Loucy (cell line): ENCODE measurements around the gene STRN3.

Experiments
- H2AFZ ChIP-seq: fragments of 200-600 bp; sonication (generic); 2 replicates; pipeline ENCODE4 v1.6.0; 2016; ENCODE audit warnings: antibody characterized with exemption, mild to moderate bottlenecking, low read length, moderate library complexity
- H3F3A ChIP-seq: fragments of 200-600 bp; 2 replicates; pipeline ENCODE4 v1.6.0; 2016; ENCODE audit warnings: antibody characterized with exemption, low read depth, mild to moderate bottlenecking
- H3K27me3 ChIP-seq: fragments of 200-600 bp; sonication (generic); 2 replicates; pipeline ENCODE4 v1.6.1; 2014; ENCODE audit warnings: low read length, mild to moderate bottlenecking; ENCODE audit not compliant: insufficient read depth, poor library complexity, severe bottlenecking
- H3K36me3 ChIP-seq: fragments of 200-600 bp; sonication (generic); 2 replicates; pipeline ENCODE4 v1.6.1; 2016; ENCODE audit warnings: low read length; ENCODE audit not compliant: insufficient read depth
- H3K4me1 ChIP-seq: fragments of 200-600 bp; sonication (generic); 2 replicates; pipeline ENCODE4 v1.5.1; 2014; ENCODE audit warnings: low read length, mild to moderate bottlenecking; ENCODE audit not compliant: insufficient read depth, poor library complexity, severe bottlenecking
- H3K4me2 ChIP-seq: fragments of 200-600 bp; sonication (generic); 2 replicates; pipeline ENCODE4 v1.6.0; 2014; ENCODE audit warnings: antibody characterized with exemption, low read length, low read depth, mild to moderate bottlenecking; ENCODE audit not compliant: poor library complexity, severe bottlenecking
- H3K4me3 ChIP-seq: fragments of 200-600 bp; sonication (generic); 2 replicates; pipeline ENCODE4 v1.5.1; 2014; ENCODE audit warnings: low read length, mild to moderate bottlenecking, mixed read lengths; ENCODE audit not compliant: poor library complexity, severe bottlenecking
- H3K79me2 ChIP-seq: fragments of 200-600 bp; sonication (generic); 2 replicates; pipeline ENCODE4 v1.6.1; 2014; ENCODE audit warnings: low read length; ENCODE audit not compliant: insufficient read depth
- H3K9ac ChIP-seq: fragments of 200-600 bp; sonication (generic); 2 replicates; pipeline ENCODE4 v1.6.0; 2014; ENCODE audit warnings: mild to moderate bottlenecking, low read depth, low read length, moderate library complexity; ENCODE audit not compliant: poor library complexity, severe bottlenecking
- H3K9me2 ChIP-seq: fragments of 200-600 bp; sonication (generic); replicated peaks from 2 replicates; pipeline ENCODE4 v1.6.1; 2016; ENCODE audit warnings: low read depth, low read length, mixed read lengths
- H3K9me3 ChIP-seq: fragments of 200-600 bp; sonication (generic); 2 replicates; pipeline ENCODE4 v1.6.1; 2014; ENCODE audit warnings: mild to moderate bottlenecking, antibody characterized with exemption, low read length, low read depth; ENCODE audit not compliant: insufficient read depth
- H4K20me1 ChIP-seq: fragments of 200-600 bp; sonication (generic); 2 replicates; pipeline ENCODE4 v1.6.0; 2014; ENCODE audit warnings: antibody characterized with exemption, low read length, mild to moderate bottlenecking; ENCODE audit not compliant: insufficient read depth, poor library complexity, severe bottlenecking
- EZH2phosphoT487 ChIP-seq: fragments of 200-600 bp; IDR thresholded peaks from 2 replicates; pipeline ENCODE4 v1.6.1; 2018; ENCODE audit warnings: antibody characterized with exemption, mild to moderate bottlenecking, moderate library complexity, borderline replicate concordance
- TF ChIP-seq, protein P1 (sequence below): fragments of 200-600 bp; sonication (generic); conservative IDR thresholded peaks from 2 replicates; pipeline ENCODE4 v1.5.1; 2014; ENCODE audit warnings: mild to moderate bottlenecking, antibody characterized with exemption, low read length

Gene STRN3

GRCh38 chr14:30889244-30889594, 137.0 kb downstream of the STRN3 start:
- Histone ChIP-seq H3K36me3 (peaks cover 10% of the 10 kb centered on the region; the same call in 1 of the 2 replicates), H3K4me3 (no peak overlapping the region)
- TF ChIP-seq, protein P1, sequence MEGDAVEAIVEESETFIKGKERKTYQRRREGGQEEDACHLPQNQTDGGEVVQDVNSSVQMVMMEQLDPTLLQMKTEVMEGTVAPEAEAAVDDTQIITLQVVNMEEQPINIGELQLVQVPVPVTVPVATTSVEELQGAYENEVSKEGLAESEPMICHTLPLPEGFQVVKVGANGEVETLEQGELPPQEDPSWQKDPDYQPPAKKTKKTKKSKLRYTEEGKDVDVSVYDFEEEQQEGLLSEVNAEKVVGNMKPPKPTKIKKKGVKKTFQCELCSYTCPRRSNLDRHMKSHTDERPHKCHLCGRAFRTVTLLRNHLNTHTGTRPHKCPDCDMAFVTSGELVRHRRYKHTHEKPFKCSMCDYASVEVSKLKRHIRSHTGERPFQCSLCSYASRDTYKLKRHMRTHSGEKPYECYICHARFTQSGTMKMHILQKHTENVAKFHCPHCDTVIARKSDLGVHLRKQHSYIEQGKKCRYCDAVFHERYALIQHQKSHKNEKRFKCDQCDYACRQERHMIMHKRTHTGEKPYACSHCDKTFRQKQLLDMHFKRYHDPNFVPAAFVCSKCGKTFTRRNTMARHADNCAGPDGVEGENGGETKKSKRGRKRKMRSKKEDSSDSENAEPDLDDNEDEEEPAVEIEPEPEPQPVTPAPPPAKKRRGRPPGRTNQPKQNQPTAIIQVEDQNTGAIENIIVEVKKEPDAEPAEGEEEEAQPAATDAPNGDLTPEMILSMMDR: no peak
- no peak for TF ChIP-seq EZH2phosphoT487

DNA sequence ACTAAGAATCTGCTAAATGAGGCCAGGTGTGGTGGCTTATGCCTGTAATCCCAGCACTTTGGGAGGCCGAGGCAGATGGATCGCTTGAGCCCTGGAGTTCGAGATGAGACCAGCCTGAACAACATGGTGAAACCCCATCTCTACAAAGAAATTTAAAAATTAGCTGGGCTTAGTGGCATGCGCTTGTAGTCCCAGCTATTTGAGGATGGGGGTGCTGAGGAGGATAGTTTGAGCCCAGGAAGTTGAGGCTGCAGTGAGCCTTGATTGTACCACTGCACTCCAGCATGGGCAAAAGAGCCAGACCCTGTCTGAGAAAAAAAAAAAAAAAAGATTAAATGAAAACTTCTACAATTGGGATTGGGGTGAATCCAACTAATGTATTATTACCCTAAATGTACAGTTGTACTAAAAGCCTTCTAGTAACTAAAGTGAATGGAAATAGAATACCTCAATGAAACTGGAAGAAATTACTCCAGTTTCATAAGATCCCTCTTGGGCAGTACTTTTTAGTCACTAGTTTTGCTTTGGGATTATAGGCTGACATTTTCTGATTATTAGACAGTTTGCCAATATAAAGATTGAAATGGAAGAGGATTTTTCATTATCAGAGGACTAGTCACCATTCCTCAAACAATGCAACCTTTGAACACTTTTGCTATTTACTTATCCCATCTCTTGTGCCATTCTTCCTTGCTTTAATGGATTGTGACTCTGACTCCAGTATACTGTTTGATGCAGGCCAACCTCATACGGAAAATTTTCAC, 137.5 kb downstream of the STRN3 start:
- no peaks in the 10 kb centered on the region for H3K4me1 ChIP-seq
- no peaks in the 10 kb centered on the region for H3K9me2 ChIP-seq
- TF ChIP-seq, protein P1: no peak
- TF ChIP-seq EZH2phosphoT487: no peak
- no peaks in the 10 kb centered on the region for H3F3A ChIP-seq
- H3K36me3 ChIP-seq: peaks cover 6% of the 10 kb centered on the region; the same call in 1 of the 2 replicates
- no peak overlapping the region for H3K4me2 ChIP-seq
- no peak overlapping the region for H3K4me3 ChIP-seq
- H3K79me2 ChIP-seq: no peaks in the 10 kb centered on the region
- no peak overlapping the region for H3K9ac ChIP-seq
- H3K9me3 ChIP-seq: no peaks in the 10 kb centered on the region
- no peaks in the 10 kb centered on the region for H3K27me3 ChIP-seq
- no peaks in the 10 kb centered on the region for H4K20me1 ChIP-seq
- H2AFZ ChIP-seq: no peak overlapping the region

More at GRCh38 chr14:30889244-30889594, 137.0 kb downstream of the STRN3 start:
- H3K79me2 ChIP-seq: no peaks in the 10 kb centered on the region
- no peak overlapping the region for H3K9ac ChIP-seq
- H3F3A ChIP-seq: no peaks in the 10 kb centered on the region
- no peak overlapping the region for H3K4me2 ChIP-seq
- no peak overlapping the region for H2AFZ ChIP-seq
- no peaks in the 10 kb centered on the region for H3K4me1 ChIP-seq
- no peaks in the 10 kb centered on the region for H3K9me3 ChIP-seq
- no peaks in the 10 kb centered on the region for H3K27me3 ChIP-seq
- H3K9me2 ChIP-seq: no peaks in the 10 kb centered on the region
- H4K20me1 ChIP-seq: no peaks in the 10 kb centered on the region

DNA sequence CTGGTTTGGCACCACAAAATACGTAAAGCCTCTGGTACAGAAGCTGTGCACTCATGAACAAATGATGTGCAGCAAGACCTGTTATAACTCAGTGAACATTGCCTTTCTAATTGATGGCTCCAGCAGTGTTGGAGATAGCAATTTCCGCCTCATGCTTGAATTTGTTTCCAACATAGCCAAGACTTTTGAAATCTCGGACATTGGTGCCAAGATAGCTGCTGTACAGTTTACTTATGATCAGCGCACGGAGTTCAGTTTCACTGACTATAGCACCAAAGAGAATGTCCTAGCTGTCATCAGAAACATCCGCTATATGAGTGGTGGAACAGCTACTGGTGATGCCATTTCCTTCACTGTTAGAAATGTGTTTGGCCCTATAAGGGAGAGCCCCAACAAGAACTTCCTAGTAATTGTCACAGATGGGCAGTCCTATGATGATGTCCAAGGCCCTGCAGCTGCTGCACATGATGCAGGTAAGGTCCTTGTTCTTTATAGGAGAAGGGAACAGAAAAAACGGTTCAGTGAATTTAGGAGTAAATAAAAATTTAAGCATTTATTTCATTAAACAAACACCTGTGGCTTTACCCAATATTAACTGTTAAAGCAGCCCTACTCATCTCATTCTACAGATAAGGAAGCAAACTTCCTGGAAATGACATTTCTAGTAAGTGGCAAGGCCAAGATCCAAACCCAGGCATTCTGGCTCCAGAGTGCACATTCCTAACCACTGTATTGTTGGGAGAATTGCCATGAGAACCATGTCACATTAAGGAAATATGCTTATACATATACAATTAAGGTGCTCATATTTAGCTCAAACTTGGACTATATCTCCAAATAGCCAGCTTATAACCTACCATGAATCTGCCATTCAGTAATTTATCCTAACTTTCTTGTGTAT, 140.1 kb downstream of the STRN3 start:
- H3K4me3 ChIP-seq: no peak overlapping the region
- no peak overlapping the region for H3K9ac ChIP-seq
- H3K9me2 ChIP-seq: no peaks in the 10 kb centered on the region
- no peaks in the 10 kb centered on the region for H4K20me1 ChIP-seq
- no peak overlapping the region for H3K4me2 ChIP-seq
- no peaks in the 10 kb centered on the region for H3F3A ChIP-seq
- no peaks in the 10 kb centered on the region for H3K9me3 ChIP-seq
- H2AFZ ChIP-seq: no peak overlapping the region
- no peaks in the 10 kb centered on the region for H3K27me3 ChIP-seq
- TF ChIP-seq EZH2phosphoT487: no peak
- TF ChIP-seq, protein P1: no peak
- no peaks in the 10 kb centered on the region for H3K4me1 ChIP-seq
- no peaks in the 10 kb centered on the region for H3K79me2 ChIP-seq
- no peaks in the 10 kb centered on the region for H3K36me3 ChIP-seq
